Lower leg skin (tissue), 3 donors: ENCODE measurements around the gene TRIO.

Experiments
- CTCF ChIP-seq, 3 donors: fragments of 450-650 bp; IDR thresholded peaks; one replicate each; pipeline ENCODE4 v1.5.1; 2016; ENCODE audit warnings: antibody characterized with exemption in 3 of 3, mild to moderate bottlenecking in 3 of 3, moderate library complexity in 2 of 3
- POLR2A ChIP-seq, 2 donors: fragments of 450-650 bp; IDR thresholded peaks; one replicate each; pipeline ENCODE4 v1.6.1; 2016 to 2017; ENCODE audit warnings: antibody characterized with exemption in 2 of 2, mild to moderate bottlenecking in 1 of 2, moderate library complexity in 1 of 2

GRCh38 chr5:14503681-14504331 is 360.7 kb downstream of the TRIO start:
- TF ChIP-seq CTCF (IDR thresholded peaks at IDR 0.05) (no peak), POLR2A (IDR thresholded peaks at IDR 0.05) (no peak)
